NT2/D1 (cell line): ENCODE results near the gene RETREG3.

Experiments used
- SUZ12 ChIP-seq: IDR thresholded peaks from 2 replicates; pipeline ENCODE4 v1.6.1; 2011; ENCODE audit not compliant: insufficient read length, insufficient read depth; ENCODE audit errors: extremely low read depth
- YY1 ChIP-seq: IDR thresholded peaks from 2 replicates; pipeline ENCODE4 v1.6.1; 2011; ENCODE audit not compliant: insufficient read length, insufficient read depth

GRCh38 chr17:42565523-42566214 is 43.5 kb downstream of the RETREG3 start:
- TF ChIP-seq SUZ12 (no peak), YY1 (no peak)
